Measurements from ENCODE around the gene MPPE1. TPM values are rescaled to one million over a fixed set of nuclear protein-coding genes. Genes with fewer than 3 reads are reported as not detected.

The MPPE1 gene
- polyA plus RNA-seq, 1 donor from 2014 or later: 53.4 TPM

DNA sequence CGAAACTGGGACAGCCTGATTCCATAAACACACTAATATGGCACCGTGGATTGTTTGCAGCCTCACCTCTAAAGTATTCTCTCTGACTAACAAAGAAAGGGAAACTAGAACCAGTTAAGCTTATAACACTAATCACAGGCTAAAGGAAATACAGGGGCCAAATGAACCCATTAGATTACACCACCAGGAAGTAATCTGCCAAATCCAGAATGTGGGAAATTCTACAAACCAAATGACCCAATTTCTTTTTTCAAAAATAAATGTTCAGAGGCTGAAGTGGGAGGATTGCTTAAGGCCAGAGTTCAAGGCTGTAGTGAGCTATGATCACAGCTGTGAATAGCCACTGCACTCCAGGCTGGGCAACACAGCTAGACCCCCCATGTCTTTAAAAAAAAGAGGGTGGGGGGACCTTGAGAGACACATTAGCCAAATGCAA lies 1.5 kb upstream of the MPPE1 start:
- Histone ChIP-seq H3K9me3 (ENCODE audit: low read length) (no peaks in the 10 kb centered on the region), H4K20me1 (ENCODE audit: insufficient read depth) (no peaks in the 10 kb centered on the region), H3F3A (ENCODE audit: insufficient read depth, low read length, poor library complexity, severe bottlenecking) (no peaks in the 10 kb centered on the region), H2AFZ (ENCODE audit: low read depth, low read length) (no peak overlapping the region), H3K9me2 (ENCODE audit: insufficient read depth, low read length) (no peaks in the 10 kb centered on the region), H3K4me2 (ENCODE audit: low read length) (peak overlapping the region; percentile 49), H3K79me2 (replicated peaks; ENCODE audit: insufficient read depth, low read length) (no peaks in the 10 kb centered on the region), H3K9ac (ENCODE audit: low read length) (peak overlapping the region; percentile 96), H3K36me3 (ENCODE audit: insufficient read depth, low read length) (no peaks in the 10 kb centered on the region), H3K27me3 (ENCODE audit: insufficient read depth, low read depth, low read length) (no peaks in the 10 kb centered on the region), H3K4me3 (ENCODE audit: low read length) (peak overlapping the region; percentile 95), H3K27ac (ENCODE audit: low read length) (peak overlapping the region; percentile 90)
- TF ChIP-seq EP300 (conservative IDR thresholded peaks at IDR 0.05; ENCODE audit: poor library complexity, severe bottlenecking) (no peak), TAF1 (IDR thresholded peaks at IDR 0.05; ENCODE audit: low read depth) (no peak), MXI1 (conservative IDR thresholded peaks at IDR 0.05; ENCODE audit: poor library complexity, severe bottlenecking) (no peak), POLR2AphosphoS5 (IDR thresholded peaks at IDR 0.05) (no peak), SMC3 (conservative IDR thresholded peaks at IDR 0.05; ENCODE audit: poor library complexity) (no peak), EZH2 (IDR thresholded peaks at IDR 0.05; ENCODE audit: borderline replicate concordance, insufficient read depth, low read length, poor library complexity, severe bottlenecking) (no peak), RAD21 (conservative IDR thresholded peaks at IDR 0.05) (no peak), REST (IDR thresholded peaks at IDR 0.05; ENCODE audit: borderline replicate concordance) (no peak)
- TF ChIP-seq, protein P1, sequence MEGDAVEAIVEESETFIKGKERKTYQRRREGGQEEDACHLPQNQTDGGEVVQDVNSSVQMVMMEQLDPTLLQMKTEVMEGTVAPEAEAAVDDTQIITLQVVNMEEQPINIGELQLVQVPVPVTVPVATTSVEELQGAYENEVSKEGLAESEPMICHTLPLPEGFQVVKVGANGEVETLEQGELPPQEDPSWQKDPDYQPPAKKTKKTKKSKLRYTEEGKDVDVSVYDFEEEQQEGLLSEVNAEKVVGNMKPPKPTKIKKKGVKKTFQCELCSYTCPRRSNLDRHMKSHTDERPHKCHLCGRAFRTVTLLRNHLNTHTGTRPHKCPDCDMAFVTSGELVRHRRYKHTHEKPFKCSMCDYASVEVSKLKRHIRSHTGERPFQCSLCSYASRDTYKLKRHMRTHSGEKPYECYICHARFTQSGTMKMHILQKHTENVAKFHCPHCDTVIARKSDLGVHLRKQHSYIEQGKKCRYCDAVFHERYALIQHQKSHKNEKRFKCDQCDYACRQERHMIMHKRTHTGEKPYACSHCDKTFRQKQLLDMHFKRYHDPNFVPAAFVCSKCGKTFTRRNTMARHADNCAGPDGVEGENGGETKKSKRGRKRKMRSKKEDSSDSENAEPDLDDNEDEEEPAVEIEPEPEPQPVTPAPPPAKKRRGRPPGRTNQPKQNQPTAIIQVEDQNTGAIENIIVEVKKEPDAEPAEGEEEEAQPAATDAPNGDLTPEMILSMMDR (IDR thresholded peaks at IDR 0.05; ENCODE audit: poor library complexity, severe bottlenecking): no peak

DNA sequence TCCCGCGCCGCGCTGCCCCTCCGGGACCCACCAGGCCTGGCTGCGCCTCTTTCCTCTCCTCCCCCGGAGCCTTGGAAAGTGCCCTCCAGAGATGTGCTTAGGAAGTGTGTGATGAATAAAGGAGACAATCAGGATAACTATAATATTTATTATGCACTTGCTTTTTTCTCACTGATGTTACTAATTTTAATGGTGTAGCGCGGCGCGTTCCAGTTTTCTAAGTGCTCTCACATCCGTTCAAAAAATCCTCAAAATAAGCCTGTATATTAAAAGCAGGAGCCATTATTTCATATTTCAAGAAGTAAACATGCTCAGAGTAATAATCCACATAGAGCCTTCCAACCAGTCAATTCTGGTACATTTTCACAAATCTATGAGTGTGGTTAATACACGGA lies 941 bp upstream of the MPPE1 start:
- Histone ChIP-seq H4K20me1 (ENCODE audit: insufficient read depth) (no peaks in the 10 kb centered on the region), H3K27ac (ENCODE audit: low read length) (peak overlapping the region; percentile 90), H3K4me2 (ENCODE audit: low read length) (peak overlapping the region; percentile 49), H3K36me3 (ENCODE audit: insufficient read depth, low read length) (no peaks in the 10 kb centered on the region), H3K79me2 (replicated peaks; ENCODE audit: insufficient read depth, low read length) (no peaks in the 10 kb centered on the region), H3F3A (ENCODE audit: insufficient read depth, low read length, poor library complexity, severe bottlenecking) (no peaks in the 10 kb centered on the region), H3K9me2 (ENCODE audit: insufficient read depth, low read length) (no peaks in the 10 kb centered on the region), H3K27me3 (ENCODE audit: insufficient read depth, low read depth, low read length) (no peaks in the 10 kb centered on the region), H2AFZ (ENCODE audit: low read depth, low read length) (peak overlapping the region; percentile 43), H3K9me3 (ENCODE audit: low read length) (no peaks in the 10 kb centered on the region), H3K4me3 (ENCODE audit: low read length) (peak overlapping the region; percentile 95), H3K9ac (ENCODE audit: low read length) (peak overlapping the region; percentile 96)
- TF ChIP-seq POLR2AphosphoS5 (IDR thresholded peaks at IDR 0.05) (no peak), EZH2 (IDR thresholded peaks at IDR 0.05; ENCODE audit: borderline replicate concordance, insufficient read depth, low read length, poor library complexity, severe bottlenecking) (no peak)
